HS-5 (cell line): ENCODE results near the gene ZMYND8.
"Not testable (repeated sequence)": the region's sequence is repeated elsewhere in the genome, so short reads cannot be mapped to it uniquely, and the experiment has no call there.

Source experiments
- DNase-seq: peaks from one replicate; pipeline ENCODE4 v3.0.0-alpha.2; 2012; ENCODE audit warnings: low read depth

ZMYND8 gene

DNA sequence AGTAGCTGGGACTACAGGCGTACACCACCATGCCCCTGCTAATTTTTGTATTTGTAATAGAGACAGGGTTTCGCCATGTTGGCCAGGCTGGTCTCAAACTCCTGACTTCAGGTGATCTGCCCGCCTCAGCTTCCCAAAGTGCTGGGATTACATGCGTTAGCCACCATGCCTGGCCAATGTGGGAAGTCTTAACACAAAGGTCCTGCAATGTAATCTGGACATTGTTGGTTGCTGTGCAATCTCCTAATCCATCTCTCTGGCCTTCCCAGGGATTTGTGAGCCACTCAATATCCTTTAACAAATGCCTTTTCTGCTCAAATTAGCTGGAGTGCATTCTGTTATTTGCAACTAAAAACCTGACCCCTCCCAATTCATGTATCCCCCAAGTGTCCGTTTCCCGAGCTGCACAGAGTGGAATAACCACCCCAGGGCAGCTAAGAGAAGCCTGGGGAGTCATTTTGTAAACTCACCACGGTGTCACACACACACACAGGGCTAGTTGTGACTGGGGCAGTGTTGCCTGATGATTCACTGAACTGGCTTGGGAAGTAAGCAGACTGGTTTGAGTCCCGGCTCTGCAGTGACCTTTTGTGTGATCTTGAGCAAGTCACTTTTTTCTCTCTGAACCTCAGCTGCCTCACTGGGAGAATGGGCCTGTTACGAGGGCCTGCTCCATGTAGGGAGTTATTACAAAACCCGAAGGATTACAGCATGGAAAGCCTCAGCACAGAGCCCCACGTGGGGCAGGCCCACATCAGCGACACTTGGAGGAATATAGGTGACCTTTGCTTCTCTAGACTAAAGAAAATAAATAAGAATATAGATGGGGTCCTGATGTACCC is 152.3 kb downstream of the ZMYND8 start:
- no peak for DNase-seq

DNA sequence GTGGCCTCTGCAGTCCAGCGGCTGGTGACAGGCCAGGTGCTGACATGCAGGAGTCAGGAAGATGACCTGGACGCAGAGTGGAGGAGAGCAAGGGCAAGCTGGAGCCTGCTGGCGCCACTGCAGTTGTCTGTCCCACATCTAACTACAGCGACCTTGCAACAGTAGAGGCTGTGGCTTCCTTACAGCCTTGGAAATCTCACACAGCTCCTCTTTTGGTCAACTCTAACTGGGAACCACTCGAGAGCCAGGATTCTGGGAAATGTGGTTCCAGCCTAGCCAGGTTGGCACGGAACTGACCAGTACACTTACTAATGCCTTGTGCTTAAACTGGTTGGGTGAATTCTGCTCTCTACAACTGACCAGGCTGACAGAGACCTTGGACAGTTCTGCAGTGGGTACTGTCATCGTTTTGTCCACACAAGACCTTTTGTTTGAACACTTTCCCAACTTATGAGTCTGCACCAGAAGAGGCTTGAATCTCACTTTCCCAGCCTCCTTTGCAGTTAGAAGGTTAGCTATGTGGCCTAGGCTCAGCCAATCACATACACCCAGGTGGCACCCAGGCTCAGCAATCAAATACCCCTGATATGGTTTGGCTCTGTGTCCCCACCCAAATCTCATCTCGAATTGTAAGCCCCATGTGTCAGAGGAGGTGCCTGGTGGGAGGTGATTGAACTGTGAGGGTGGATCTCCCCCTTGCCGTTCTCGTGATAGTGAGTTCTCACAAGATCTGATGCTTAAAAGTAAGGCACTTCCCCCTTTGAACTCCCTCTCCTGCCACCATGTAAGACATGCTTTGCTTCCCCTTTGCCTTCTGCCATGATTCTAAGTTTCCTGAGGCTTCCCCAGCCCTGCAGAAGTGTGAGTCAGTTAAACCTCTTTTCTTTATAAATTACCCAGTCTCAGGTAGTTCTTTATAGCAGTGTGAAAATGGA is 153.5 kb downstream of the ZMYND8 start:
- no peak for DNase-seq

DNA sequence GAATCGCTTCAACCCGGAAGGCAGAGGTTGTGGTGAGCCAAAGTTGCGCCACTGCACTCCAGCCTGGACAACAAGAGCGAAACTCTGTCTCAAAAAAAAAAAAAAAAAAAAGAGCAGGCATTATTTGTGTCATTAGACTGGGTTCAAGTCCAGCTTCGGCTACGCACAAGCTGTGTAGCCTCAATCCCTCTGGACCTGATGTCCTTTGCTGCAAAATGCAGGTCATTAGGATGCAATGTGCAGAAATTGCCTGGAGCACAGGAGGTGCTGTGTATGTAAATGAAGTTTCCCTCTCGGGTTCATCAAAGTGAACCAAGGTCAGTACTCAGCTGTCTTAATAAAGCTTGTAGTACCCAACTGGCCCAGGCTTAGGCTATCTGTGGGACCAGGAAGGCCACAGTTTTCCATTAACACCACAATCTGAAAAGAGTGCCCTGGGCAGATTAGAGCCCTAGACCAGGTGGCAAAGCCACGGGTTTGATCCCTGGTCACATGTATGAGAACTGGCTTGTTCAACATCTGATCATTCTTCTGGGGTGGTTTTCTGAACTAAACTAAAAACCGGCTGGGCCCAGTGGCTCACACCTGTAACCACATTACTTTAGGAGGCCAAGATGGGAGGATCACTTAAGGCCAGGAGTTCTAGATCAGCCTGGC is 155.3 kb downstream of the ZMYND8 start:
- DNase-seq: no peak

DNA sequence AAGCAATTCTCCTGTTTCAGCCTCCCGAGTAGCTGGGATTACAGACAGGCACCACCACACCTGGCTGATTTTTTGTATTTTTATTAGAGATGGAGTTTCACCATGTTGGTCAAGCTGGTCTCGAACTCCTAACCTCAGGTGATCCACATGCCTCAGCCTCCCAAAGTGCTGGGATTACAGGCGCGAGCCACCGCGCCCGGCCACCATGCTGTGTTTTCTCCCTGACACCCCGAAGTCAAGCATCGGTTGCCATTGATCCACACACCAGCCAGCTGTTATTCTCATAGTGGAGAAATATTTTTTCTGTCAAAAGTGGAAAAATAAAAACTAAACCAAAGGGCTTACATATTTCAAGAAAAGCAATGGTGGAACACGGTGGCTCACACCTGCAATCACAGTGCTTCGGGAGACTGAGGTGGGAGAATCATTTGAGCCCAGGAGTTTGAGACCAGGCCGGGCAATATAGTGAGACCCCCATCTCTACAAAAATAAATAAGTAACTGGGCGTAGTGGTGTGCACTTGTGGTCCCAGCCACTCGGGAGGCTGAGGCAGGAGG is 157.4 kb downstream of the ZMYND8 start:
- no peak for DNase-seq

DNA sequence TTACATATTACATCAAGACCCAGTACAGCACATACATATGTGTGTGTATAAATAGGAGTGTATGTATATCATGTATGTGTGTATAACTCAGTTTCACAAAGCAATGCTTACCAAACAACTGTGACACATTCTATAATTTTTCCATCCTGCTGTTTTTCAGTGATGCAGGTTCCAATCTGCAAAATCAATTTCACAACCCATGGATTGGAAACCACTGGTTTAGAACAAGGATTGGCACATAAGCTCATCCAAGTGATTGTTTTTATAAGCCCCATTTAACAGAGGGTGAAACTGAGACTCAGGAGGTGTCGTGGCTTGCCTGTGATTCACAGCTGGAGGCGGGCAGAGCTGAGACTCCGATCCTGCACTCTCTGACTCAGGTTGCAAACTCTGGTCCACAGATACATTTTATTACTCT is 158.2 kb downstream of the ZMYND8 start:
- DNase-seq: no peak

DNA sequence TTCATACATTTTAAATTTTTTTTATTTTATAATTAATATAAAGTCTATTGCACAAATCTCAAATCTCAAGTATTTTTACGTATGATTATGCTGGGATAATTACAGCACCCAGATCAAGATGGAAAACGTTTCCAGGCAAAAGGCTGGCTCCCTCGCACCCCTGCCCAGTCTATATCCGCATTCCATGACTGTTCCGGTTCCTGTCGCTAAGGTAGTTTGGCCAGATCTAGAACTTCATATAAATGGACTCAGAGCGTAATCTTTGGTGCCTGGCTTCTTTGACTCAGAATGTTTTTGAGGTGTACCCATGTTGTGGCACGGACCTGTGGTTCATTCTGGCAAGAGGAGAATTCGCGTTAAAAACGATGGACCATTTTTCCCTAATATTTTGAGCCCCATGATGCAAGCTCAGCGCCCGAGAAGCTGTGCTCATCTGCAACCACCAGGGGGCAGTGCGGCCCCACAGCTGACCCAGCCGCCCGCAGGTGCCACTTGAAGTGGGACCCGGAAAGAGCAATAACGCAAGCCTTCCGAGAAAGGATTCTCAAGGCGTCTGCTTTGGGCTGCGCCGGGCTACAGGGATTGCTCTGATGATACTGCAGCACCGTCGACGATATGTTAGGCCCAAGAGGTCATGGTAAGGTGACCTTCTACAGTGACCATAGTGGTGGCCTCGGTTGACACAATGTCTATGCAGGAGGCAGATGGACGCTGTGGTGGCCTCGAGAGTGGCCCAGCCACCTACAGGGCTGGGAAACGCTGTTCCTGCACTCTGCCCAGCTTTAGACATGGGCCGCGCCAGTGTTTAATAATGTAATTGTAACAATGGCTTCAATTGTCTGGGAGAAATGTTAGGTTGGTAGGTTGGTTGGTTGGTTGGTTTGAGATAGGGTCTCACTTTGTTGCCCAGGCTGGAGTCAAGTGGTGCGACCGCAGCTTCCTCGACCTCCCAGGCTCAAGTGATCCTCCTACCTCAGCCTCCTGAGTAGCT is 160.1 kb downstream of the ZMYND8 start:
- peak; percentile 79 for DNase-seq

DNA sequence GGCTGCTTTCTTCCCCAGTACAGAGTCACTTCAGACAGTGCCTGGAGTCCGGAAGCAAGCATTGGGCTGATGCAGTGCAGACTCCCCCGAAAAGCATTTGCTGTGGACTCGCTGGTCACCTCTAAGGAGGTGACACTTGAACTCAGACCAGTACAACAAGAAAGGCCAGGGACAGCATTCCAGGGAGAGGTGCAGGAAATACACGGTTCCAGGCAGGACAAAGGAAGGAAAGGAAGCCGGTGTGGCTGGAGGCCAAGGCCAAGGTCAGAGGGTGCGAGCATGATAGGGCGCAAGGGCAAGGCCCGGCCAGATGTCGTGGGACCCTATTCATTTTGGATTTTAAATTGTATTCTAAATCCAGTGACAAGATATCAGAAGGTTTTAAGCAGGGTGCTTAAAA is 160.9 kb downstream of the ZMYND8 start:
- DNase-seq: no peak

DNA sequence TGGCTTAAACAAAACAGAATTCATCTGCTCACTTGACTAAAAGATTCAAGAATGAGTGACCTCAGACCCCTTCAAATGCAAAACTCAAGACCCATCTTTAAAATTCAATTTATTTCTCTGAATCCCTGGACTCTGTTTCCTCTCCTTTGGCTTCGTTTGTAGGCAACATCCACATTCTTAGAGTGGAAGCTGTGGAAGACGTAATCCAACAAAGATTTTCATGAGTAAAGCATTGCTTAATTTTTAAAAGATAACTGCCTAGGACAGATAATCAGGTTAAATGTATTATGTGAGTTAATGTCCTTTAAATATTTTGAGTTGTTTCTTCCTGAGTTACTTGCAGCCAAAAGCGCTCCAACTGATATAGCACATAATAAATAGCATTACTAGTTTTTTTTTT is 164.5 kb downstream of the ZMYND8 start:
- no peak for DNase-seq

DNA sequence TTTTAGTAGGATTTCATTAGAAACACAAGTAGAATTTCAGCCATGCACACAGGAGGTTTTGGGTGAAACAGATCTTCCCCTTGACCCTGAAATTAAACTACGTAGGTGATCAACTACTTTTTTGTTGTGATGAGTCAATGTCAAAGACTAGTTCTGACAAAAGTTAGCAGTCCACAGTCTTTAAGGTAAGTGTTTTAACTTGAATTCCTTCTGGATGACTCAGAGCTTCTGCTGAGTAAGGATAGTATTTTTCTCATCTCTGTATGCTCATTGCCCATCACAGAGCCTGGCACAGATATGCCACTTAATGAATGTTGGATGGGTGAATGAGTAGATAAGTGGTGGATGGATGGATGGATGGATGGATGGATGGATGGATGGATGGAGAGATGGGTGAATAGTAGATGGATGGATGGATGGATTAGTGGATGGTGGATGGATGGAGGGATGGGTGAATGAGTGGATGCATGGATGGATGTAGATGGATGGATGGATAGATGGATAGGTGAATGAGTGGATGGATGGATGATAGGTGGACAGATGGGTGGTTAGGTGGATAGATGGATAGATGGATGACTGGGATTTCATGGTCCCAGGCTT is 165.3 kb downstream of the ZMYND8 start:
- peak; percentile 88 for DNase-seq

DNA sequence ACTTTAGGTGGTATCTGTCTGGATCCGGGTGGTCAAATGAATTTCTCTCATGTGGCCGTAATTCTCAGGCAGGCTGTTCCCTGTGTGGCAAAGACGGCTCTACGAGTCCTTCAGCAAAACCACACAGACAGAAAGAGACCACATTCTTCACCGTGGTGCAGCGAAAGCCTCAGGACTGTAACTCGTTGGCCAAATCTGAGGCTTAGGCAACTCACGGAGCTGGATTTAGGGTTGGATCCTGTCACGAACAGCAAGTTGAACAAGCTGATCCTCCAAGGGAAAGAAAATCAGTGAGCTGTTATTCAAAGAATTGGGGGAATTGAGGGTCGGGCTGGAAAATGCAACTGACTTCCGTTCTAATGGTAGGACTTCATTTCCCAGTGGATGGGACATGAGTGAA is 167.4 kb downstream of the ZMYND8 start:
- no peak for DNase-seq

DNA sequence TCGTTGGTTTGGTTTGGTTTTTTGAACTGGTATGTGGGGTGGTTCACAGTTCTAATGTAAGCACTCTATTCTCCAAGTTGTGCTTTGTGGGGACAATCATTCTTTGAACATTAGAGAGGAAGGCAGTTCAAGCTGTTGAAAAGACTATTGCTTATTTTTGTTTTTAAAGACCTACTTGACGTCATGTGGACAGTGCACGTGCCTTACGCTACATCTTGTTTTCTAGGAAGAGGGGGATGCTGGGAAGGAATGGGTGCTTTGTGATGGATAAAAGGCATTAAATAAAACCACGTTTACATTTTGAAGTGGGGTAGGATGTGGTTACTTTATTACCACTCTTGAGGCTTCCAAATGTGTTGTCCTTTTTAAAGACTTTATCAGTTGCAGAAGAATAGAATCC is 168.0 kb downstream of the ZMYND8 start:
- DNase-seq: no peak

DNA sequence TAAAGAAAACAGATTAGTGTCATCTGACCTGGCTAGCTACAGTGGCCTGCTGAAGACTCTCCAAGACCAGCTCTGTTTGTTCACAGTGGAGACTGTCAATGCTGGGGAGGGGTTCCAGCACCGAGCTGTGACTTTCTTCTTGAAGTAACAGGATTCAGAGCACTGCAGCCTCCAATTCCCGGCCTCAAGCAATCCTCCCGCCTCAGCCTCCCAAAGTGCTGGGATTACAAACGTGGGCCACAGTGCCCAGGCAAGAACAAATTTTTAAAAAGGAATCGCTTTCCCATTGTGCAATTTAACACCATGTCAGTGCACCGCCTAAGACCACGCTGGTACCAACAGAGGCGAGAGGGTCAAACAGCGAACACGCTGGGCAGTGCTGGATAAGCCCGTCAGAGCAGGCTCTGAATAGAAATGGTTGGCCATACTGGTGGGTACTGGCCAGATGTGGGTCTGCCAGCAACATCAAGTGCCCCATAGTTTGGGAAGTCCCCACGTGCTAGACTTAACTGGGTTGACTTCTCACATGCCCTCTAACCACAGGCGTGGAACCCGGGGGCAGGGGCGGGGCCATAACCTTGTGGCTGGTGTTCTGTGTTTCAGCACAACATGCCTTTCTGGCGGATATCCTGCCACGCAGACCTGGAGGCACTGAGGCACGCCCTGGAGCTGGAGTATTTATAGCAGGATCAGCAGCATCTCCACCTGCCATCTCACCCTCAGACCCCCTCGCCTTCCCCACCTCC is 168.9 kb downstream of the ZMYND8 start:
- DNase-seq: no peak

DNA sequence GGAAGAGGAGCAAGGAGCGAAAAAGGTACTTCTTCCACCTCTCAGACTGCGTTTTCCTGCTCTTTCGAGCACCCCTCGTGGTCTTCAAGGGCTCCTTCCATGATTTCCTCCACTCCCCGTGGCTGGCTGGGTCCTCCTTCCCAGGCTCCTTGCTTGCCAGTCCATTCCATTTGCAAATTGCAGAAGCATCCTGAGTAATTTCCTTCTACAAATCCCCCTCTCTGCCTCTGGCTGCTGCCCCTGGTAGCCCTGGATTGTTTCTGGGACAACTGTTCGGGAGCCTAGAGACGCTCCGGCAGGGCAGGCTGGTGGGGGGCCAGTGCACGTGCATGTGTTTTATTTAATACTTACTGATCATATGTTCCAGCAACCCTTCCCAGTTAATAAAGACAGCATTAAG is 173.1 kb downstream of the ZMYND8 start:
- DNase-seq: no peak

DNA sequence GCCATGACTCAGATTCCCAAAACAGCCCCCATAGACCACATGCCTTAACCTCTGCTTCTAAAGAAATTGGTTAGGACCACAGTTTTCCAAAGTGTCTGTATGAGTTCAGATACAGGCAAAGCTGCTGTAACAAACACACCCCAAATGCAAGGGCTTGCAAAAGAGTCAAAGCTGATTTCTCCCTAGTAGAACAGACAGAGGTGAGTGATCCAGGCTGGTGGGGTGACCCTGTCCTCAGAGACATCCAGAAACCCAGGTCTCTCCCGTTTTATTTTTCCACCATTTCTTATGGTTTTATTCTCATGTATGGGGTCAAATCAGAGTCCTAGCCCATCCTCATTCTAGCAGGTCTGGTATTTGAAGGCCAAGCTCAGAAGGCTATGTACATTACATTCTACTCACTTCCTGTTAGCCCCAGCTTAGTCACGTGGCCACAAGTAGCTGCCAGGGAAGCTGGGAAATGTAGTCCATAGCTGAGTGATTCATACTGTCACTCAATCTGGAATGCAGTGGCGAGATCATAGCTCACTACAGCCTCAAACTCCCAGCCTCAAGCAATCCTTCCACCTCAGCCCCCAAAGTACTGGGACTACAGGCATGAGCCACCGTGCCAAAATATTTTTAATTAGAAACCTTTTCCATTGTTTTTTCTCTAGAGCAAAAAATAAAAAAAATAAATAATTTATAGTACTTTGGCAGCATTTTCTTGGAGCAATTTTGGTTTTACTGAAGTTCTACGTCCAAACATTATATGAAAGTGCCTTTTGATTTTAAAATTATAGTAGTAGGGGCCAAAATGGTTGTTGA is 175.2 kb downstream of the ZMYND8 start:
- peak; percentile 98 for DNase-seq

DNA sequence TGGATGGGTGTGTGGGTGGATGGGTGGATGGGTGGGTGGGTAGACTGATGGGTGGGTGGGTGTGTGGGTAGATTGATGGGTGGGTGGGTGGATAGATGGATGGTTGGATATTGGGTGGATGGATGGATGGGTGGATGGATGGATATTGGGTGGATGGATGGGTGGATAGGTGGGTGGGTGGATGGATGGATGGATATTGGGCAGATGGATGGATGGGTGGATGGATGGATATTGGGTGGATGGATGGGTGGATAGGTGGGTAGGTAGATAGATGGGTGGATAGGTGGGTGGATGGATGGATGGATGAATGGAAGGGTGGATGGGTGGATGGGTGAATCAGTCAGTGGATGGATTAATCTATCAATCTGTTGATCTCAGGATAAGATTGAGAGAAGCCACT is 177.2 kb downstream of the ZMYND8 start:
- DNase-seq: no peak

DNA sequence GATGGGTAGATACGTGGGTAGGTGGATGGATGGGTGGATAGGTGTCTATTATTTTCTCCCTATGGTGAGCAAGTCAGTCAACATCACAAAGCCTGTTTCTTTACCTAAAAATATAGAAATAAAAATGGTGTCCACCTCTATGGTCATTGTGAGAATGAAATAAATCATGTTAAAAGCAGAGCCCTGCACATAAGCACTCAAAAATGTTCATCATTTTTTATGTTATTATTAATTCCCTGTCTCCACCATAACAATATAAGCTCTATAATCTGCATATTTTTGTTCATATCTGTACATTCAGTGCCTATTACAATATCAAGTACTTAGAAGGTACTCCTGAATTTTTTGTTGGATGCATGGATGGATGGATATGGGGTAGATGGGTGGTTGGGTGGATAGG is 177.6 kb downstream of the ZMYND8 start:
- no peak for DNase-seq

DNA sequence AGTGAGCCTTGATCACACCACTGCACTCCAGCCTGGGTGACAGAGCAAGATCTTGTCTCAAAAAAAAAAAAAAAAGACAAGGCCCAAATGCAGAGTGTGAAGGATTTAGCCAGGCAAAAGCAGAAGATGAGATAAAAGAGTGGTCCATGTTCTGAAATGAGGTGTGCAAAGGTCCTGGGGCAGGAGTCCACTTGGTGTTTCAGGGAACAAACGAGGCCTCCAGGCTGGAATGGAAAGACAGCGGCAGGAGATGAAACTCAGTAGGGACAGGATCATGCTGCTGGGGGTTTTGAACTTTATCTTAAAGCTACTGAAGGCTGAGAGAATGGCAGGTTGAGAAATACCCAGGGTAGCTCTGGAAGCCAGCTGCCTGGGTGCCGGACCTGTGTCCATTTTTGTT is 178.2 kb downstream of the ZMYND8 start:
- no peak for DNase-seq

DNA sequence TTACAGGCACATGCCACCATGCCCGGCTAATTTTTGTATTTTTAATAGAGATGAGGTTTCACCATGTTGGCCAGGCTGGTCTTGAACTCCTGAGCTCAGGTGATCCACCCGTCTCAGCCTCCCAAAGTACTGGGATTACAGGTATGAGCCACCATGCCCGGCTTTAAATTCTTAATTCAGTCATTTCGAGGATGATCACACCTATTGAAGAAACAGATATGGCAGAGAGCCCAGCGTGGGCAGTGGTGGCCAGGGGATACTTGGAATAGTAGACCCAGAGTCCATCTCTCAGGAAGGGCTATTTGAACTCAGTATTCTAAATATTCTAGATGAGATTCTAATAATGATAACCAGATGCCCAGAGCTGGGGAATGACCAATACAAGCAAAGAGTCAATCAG is 180.3 kb downstream of the ZMYND8 start:
- DNase-seq: not testable (repeated sequence)

DNA sequence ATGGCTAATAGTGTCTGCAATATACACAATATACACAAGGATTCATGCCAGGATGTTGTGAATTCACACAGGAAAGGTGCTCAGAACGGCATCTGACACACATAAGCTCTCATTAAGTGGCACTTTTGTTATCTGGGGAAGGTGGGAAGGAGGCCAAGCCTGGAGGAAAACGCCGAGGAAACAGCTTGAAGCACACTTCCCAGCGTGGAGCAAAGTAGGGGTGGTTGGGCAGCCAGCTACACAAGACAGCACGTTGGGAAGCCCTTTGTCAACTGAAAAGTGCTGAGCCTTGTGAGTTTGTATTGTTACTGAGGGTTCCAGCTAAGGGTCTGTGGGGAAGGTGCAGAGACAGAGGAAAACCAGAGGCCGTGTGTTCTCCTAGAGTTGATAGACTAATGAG is 181.0 kb downstream of the ZMYND8 start:
- no peak for DNase-seq
